Brain microvascular endothelial cell (primary cell): ENCODE data around the gene ADCY4.

ENCODE experiments used
- DNase-seq: peaks from one replicate; pipeline ENCODE4 v3.0.0-alpha.2; 2020
- H3K27ac ChIP-seq: fragments of 250-450 bp; sonication (Bioruptor Pico); 2 replicates; pipeline ENCODE4 v1.5.1; 2020; ENCODE audit warnings: mild to moderate bottlenecking, moderate library complexity
- H3K27me3 ChIP-seq: fragments of 250-450 bp; sonication (Bioruptor Pico); replicated peaks from 2 replicates; pipeline ENCODE4 v1.5.1; 2020; ENCODE audit warnings: mild to moderate bottlenecking
- H3K36me3 ChIP-seq: fragments of 250-450 bp; sonication (Bioruptor Pico); replicated peaks from 2 replicates; pipeline ENCODE4 v1.5.1; 2020; ENCODE audit warnings: mild to moderate bottlenecking
- H3K4me3 ChIP-seq: 2 replicates; pipeline ENCODE4 v1.5.1; 2011; ENCODE audit warnings: low read depth, mild to moderate bottlenecking, control low read depth, low read length, moderate library complexity
- CTCF ChIP-seq: IDR thresholded peaks from 2 replicates; pipeline ENCODE4 v1.5.1; 2011; ENCODE audit warnings: low read depth, mild to moderate bottlenecking, moderate library complexity, low read length, control low read depth, inconsistent platforms; ENCODE audit errors: missing control alignments
- in situ Hi-C: cut with HindIII; loops from 2 replicates; pipeline ENCODE4 v1.10.0; 2017; ENCODE audit warnings: low sequenced_read_pairs, low pct_ligation_motif_present

The ADCY4 gene

GRCh38 chr14:24281636-24282035 is 53.2 kb downstream of the ADCY4 start:
- Histone ChIP-seq H3K27ac (no peak overlapping the region), H3K4me3 (no peak overlapping the region), H3K36me3 (no peaks in the 10 kb centered on the region), H3K27me3 (no peaks in the 10 kb centered on the region)
- no peak for TF ChIP-seq CTCF
- in situ Hi-C loops = no loop called here
- no peak for DNase-seq

- no peak for DNase-seq
- Histone ChIP-seq H3K36me3 (no peaks in the 10 kb centered on the region), H3K27ac (no peak overlapping the region), H3K27me3 (no peaks in the 10 kb centered on the region), H3K4me3 (no peak overlapping the region)
- in situ Hi-C loops = no loop called here
- no peak for TF ChIP-seq CTCF
Measured at GRCh38 chr14:24280797-24281460, 53.9 kb downstream of the ADCY4 start.

GRCh38 chr14:24279301-24280186 is 55.3 kb downstream of the ADCY4 start:
- no peak for DNase-seq
- in situ Hi-C loops = no loop called here
- H3K27me3 ChIP-seq = no peaks in the 10 kb centered on the region
- no peak overlapping the region for H3K27ac ChIP-seq
- H3K4me3 ChIP-seq = no peak overlapping the region
- TF ChIP-seq CTCF = peak; percentile 24
- H3K36me3 ChIP-seq = no peaks in the 10 kb centered on the region

- H3K27ac ChIP-seq = no peak overlapping the region
- H3K36me3 ChIP-seq = no peaks in the 10 kb centered on the region
- no peak overlapping the region for H3K4me3 ChIP-seq
- no peaks in the 10 kb centered on the region for H3K27me3 ChIP-seq
- DNase-seq = no peak
- no peak for TF ChIP-seq CTCF
- in situ Hi-C loops = no loop called here
Measured at GRCh38 chr14:24278424-24278823, 56.4 kb downstream of the ADCY4 start.

DNA sequence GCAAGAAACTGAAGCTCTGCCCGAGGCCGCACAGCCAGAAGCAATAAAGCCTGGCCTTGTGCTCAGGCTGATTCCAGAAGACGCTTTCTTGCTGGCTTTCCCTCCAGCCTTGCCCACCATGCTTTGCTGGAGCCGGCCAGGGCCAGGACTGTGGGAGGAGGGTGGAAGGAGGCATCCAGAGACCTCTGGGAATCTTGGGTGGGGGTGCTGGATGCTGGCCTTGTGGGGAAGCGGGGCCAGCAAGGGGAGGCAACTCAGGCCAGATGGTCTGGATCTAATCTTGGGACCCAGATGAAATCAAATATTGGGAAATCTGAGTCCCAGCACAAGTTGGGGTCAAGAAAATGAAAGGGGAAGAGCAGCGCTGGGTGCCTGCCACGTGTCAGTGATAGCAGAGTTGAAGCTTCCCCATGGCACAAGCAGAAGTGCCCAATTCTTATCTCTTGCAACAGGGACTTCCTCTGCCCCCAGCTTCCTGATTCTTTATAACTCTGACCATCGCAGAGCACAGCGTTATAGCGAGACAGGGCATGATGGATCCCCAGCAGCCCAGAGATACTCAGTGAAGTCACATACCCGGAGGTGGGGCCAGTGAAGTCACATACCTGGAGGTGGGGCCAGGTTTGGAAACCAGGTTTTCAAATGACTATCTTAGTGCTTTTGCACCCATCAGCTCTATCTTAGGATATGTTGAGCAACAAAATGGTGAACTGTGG is 57.1 kb downstream of the ADCY4 start:
- Histone ChIP-seq H3K27ac (no peak overlapping the region), H3K4me3 (no peak overlapping the region), H3K36me3 (no peaks in the 10 kb centered on the region), H3K27me3 (no peaks in the 10 kb centered on the region)
- TF ChIP-seq CTCF = no peak
- in situ Hi-C loops = no loop called here
- no peak for DNase-seq
